Hepatocyte (in vitro differentiated cells): ENCODE measurements around the gene ZDHHC14.

Source experiments
- CTCF ChIP-seq: fragments of 200-600 bp; sonication (generic); IDR thresholded peaks from 2 replicates; pipeline ENCODE4 v1.5.1; 2016; ENCODE audit warnings: antibody characterized with exemption, mild to moderate bottlenecking; ENCODE audit not compliant: poor library complexity
- EZH2phosphoT487 ChIP-seq: fragments of 200-600 bp; sonication (generic); IDR thresholded peaks from one replicate; pipeline ENCODE4 v1.6.1; 2018; ENCODE audit warnings: antibody characterized with exemption, mild to moderate bottlenecking, low read depth, moderate library complexity; ENCODE audit not compliant: unreplicated experiment, severe bottlenecking

GRCh38 chr6:157433678-157434081, 52.7 kb downstream of the ZDHHC14 start:
- TF ChIP-seq CTCF (no peak), EZH2phosphoT487 (no peak)
